GM12873 (cell line): Measurements from ENCODE around the gene RALGPS1.

Experiments used
- TF ChIP-seq, protein P1 (sequence below): IDR thresholded peaks from 2 replicates; pipeline ENCODE4 v1.5.1; 2012; ENCODE audit warnings: low read depth, mild to moderate bottlenecking, moderate library complexity, low read length, control low read depth; ENCODE audit not compliant: insufficient read depth; ENCODE audit errors: missing control alignments

RALGPS1 gene

DNA sequence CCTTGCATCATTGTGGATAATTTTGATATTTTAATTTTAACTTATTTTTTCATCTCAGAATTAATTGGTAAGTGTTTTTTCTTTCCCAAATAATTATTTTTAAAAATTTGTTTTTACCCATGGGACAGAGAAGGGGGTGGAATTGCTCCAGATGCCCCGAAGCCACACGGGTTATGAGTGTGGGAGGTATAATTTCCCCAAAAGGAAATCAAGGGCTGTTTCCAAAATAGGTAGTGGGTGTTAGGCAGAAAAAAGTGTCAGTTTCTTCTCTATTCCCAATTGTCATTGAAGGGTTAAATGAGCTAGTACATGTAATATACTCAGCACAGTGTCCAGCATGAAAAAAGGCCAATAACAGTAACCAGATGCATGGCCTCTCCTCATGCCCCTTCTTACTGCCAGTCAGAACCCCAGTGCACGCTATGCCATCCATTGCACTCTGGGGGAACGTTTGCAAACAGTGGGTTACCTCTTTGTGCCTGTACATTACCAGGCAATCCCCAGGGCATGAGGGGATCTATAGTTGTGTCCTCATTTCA is 244.3 kb downstream of the RALGPS1 start:
- TF ChIP-seq, protein P1, sequence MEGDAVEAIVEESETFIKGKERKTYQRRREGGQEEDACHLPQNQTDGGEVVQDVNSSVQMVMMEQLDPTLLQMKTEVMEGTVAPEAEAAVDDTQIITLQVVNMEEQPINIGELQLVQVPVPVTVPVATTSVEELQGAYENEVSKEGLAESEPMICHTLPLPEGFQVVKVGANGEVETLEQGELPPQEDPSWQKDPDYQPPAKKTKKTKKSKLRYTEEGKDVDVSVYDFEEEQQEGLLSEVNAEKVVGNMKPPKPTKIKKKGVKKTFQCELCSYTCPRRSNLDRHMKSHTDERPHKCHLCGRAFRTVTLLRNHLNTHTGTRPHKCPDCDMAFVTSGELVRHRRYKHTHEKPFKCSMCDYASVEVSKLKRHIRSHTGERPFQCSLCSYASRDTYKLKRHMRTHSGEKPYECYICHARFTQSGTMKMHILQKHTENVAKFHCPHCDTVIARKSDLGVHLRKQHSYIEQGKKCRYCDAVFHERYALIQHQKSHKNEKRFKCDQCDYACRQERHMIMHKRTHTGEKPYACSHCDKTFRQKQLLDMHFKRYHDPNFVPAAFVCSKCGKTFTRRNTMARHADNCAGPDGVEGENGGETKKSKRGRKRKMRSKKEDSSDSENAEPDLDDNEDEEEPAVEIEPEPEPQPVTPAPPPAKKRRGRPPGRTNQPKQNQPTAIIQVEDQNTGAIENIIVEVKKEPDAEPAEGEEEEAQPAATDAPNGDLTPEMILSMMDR, result no peak

DNA sequence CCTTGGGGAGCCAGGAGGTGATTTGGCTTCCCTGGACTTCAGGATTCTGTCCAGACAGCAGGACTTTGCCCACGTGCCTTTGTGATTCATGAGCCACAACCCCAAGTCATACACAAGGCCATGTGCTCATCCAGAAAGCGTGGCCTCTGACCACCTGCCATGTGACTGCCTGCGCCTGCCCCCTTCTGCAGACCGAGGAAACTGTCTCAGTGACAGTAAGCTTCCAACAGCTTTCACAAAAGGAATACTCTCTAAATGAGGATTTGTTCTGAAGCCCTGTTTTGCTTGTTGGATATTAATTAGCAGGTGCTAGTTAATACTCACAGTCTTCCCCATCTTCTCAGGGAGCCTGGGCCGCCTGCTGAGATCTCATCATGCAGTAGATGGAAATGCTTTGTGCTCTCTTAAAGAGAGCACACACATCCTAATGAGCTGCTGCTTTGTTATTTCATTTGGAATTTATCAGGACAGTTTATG is 244.8 kb downstream of the RALGPS1 start:
- TF ChIP-seq, protein P1, result no peak

DNA sequence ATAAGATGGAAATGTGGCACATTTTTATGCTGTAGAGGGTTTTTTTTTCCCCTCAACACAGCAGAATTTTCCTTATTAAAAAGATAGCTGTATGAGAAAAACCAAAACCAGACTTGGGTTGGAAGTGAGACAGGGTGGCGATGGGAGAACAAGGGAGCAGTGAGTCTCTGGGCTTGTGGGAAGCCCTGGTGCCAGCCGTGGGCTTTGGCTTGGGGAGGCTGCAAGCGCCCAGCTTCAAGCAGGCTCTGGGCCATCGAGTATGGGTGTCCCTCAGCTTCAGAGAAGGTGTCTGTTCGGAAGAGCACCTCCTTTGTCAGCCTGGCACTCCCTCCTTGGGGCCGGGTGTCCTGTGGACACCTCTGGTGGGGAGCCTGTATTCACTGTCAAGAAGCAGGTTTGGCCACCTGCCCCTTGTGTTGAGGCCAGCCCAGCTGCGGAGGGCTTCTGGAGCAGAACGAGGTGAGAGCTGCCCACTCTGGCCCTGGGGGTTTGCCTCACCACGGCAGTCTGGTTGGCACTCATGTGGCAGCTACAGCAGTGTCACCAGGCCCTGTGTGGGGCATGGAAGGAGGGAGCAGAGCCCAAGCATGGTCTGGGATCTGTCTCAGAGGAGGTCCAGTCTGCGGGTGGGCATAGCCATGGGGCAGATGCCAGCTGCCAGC is 245.5 kb downstream of the RALGPS1 start:
- TF ChIP-seq, protein P1, result no peak

DNA sequence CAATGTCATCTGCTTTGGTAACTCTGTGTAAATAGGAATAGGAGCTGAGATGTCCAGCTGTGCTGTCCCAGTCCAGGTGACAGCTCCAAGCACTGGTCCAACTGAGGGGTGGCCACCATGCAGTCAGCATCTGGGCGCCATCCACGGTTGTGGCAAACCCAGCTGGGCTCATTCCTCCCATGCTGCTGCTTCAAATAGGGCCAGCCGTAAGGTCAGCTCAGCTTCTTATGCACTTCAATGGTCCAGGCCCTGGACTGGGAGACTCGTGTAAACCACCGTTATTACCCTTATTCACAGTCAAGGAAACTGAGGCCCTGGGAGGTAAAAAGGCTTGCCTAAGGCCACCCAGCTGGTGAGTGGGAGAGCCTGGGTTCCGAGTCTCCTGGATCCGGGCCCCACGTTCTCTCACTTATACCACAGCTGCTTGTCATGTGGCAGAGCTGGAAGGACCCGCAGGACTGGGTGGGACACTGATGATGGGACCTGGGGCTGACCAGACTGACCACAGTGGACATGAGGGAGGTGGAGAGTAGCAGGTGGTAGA is 246.6 kb downstream of the RALGPS1 start:
- TF ChIP-seq, protein P1, result no peak

DNA sequence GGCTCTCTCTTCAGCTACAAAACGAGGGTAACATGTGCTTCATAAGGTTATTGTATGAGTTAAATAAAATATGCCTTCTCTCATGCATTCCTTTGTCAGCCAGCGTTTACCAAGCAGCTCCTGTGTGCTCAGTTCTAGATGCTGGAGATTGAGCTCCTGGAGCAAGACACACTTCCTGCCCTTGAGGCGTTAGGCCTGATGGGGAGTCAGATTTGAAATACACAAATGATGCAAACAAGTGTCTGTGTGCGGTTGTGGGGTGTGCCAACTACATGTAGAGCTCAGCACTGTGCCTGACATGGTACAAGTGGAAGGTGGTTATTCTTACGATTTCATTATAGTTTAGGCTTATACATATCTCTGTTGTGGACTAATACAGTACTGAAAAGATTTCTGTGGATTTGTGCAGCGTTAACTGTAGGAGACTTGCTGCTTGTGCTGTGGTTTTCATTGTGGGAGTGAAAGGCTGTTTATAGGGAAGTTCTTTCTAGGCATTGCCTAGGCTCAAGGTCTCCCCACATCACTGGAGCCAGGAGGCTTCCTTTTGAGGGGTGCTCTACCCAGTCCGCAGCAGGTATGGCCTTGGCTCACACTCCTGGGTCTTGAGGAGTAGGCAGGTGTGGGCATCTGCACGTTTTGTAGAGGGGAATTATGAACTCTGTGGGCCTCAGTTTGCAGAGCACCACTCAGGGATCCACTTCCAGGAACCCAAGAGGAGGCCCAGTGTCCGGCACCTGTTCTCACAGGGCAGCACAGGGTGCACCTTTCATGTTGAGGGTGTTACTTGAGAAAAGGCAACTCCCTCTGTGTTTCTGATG is 247.7 kb downstream of the RALGPS1 start:
- TF ChIP-seq, protein P1, result no peak

DNA sequence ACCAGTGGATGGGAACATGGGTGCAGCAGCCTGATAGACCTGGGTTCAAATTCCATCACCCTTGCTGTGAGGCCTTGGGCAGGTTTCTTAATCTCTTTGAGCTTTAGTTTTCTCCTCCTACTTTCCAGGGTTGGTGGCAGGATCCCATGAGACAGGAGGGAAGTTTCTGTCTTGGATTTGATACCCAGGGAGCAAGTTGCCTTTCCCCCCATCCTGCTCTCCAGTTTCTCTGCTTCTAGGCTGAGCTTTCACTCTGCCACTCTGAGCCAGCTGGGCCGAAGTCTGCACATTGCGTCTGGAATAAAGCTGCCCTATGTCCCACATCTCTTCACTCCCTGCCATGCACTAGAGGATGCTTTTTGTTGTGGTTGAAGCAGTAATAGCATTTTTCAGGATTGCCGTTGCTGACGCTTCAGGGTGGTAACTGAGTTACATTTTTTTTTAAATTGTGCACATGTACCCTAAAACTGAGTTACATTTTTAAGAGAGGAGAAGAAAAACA is 248.3 kb downstream of the RALGPS1 start:
- TF ChIP-seq, protein P1, result no peak

DNA sequence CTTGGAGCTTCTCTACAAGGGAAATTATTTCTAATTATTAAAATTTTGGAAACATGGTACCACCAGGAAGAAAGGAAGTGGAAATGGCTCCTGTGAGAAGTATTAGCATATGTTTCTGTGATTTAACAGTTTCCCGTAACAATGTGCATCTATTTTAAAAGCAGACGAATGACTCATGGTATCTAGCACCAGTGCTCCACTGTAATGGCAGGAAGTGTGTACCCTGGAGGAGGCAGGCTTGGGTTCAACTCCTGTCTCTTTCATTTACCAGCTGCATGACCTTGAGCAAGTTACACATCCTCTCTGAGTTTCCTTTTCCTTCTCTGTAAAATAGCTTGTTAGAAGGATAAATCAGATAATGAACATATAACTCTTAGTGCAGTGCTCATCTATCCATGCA is 248.8 kb downstream of the RALGPS1 start:
- TF ChIP-seq, protein P1, result no peak
